DOHH2 (cell line): ENCODE results near the gene CIC.
A peak's percentile ranks its signal among the peaks of the same experiment; 100 is the strongest.

Experiments
- H3F3A ChIP-seq: fragments of 200-600 bp; sonication (generic), shearing (Covaris generic); 2 replicates; pipeline ENCODE4 v1.6.0; 2016; ENCODE audit warnings: antibody characterized with exemption, mild to moderate bottlenecking; ENCODE audit not compliant: control insufficient read depth, insufficient read depth
- H3K27ac ChIP-seq: fragments of 200-600 bp; sonication (generic); 2 replicates; pipeline ENCODE4 v1.5.1; 2014; ENCODE audit warnings: low read depth, mild to moderate bottlenecking, low read length, moderate library complexity
- H3K27me3 ChIP-seq: fragments of 200-600 bp; sonication (generic); 2 replicates; pipeline ENCODE4 v1.6.1; 2014; ENCODE audit warnings: mild to moderate bottlenecking, low read length, mixed read lengths; ENCODE audit not compliant: control insufficient read depth
- H3K36me3 ChIP-seq: fragments of 200-600 bp; sonication (generic); 2 replicates; pipeline ENCODE4 v1.6.1; 2014; ENCODE audit warnings: mild to moderate bottlenecking, low read length, moderate library complexity, mixed read lengths; ENCODE audit not compliant: control insufficient read depth
- H3K4me1 ChIP-seq: fragments of 200-600 bp; sonication (generic); 2 replicates; pipeline ENCODE4 v1.6.1; 2014; ENCODE audit warnings: mild to moderate bottlenecking, low read length, mixed read lengths; ENCODE audit not compliant: control insufficient read depth
- H3K4me2 ChIP-seq: fragments of 200-600 bp; sonication (generic); 2 replicates; pipeline ENCODE4 v1.6.0; 2014; ENCODE audit warnings: mild to moderate bottlenecking, low read length, moderate library complexity
- H3K4me3 ChIP-seq: fragments of 200-600 bp; sonication (generic); 2 replicates; pipeline ENCODE4 v1.5.1; 2014; ENCODE audit warnings: mild to moderate bottlenecking, low read length, mixed read lengths
- H3K79me2 ChIP-seq: fragments of 200-600 bp; sonication (generic); 2 replicates; pipeline ENCODE4 v1.6.1; 2014; ENCODE audit warnings: mild to moderate bottlenecking, low read length, mixed read lengths; ENCODE audit not compliant: control insufficient read depth
- H3K9me2 ChIP-seq: fragments of 200-600 bp; sonication (generic); replicated peaks from 2 replicates; pipeline ENCODE4 v1.6.1; 2014; ENCODE audit warnings: mild to moderate bottlenecking, low read length, mixed read lengths; ENCODE audit not compliant: control insufficient read depth
- H3K9me3 ChIP-seq: fragments of 200-600 bp; sonication (generic); 2 replicates; pipeline ENCODE4 v1.6.1; 2014; ENCODE audit warnings: antibody characterized with exemption, low read length, mixed read lengths; ENCODE audit not compliant: control insufficient read depth, insufficient read depth
- H4K20me1 ChIP-seq: fragments of 200-600 bp; sonication (generic); 2 replicates; pipeline ENCODE4 v1.6.0; 2014; ENCODE audit warnings: low read depth, mild to moderate bottlenecking, antibody characterized with exemption, low read length, moderate library complexity; ENCODE audit not compliant: control insufficient read depth, insufficient read depth
- EZH2phosphoT487 ChIP-seq: fragments of 200-600 bp; sonication (generic); IDR thresholded peaks from 2 replicates; pipeline ENCODE4 v1.6.1; 2017; ENCODE audit warnings: borderline replicate concordance, mild to moderate bottlenecking, antibody characterized with exemption, low read length, moderate library complexity, mixed read lengths
- TF ChIP-seq, protein P1 (sequence below): fragments of 200-600 bp; sonication (generic); IDR thresholded peaks from one replicate; pipeline ENCODE4 v1.5.1; 2014; ENCODE audit warnings: antibody characterized with exemption, mild to moderate bottlenecking, low read depth, low read length; ENCODE audit not compliant: poor library complexity, severe bottlenecking

CIC gene

DNA sequence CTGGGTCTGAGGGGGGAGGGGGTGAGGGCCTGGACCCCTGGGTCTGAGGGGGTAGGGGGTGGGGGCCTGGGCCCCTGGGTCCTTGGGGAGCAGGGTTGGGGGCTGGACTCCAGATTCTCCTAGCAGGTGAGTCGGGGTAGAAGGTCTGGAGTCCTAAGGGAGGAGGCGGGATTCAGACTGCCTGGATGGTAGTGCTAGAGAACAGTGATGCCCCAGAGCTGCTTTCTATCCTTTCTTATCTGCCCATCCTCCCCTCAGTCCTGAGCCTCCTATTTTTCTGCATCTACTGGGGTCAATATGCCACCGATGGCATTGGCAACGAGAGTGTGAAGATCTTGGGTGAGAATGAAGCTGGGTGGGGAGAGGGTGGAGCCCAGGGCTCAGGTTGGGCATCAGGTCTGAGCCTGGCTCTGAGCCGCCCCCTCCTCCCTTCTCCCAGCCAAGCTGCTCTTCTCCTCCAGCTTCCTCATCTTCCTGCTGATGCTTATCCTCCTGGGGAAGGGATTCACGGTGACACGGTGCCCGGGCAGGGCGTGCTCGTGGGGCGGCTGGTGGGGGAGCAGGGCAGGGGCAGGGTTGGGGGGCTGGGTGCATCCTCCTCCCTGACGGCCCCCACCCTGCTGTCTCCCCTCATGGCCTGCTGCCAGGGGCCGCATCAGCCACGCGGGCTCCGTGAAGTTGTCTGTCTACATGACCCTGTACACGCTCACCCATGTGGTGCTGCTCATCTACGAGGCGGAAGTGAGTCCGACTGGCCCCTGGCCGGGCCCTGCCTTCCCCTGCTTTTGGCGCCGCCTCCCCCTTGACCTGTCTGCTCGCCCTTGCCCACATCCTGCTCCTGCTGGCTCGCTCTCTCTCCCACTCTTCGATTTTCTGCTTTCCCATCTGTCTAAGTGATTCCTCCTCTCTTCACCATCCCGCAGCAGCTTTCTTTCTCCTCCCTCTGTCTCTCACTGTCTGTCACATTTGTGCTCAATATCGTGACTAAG, 47.5 kb downstream of the CIC start:
- Histone ChIP-seq H3K4me3 (peak overlapping the region; percentile 67), H3K27me3 (peaks cover 25% of the 10 kb centered on the region), H3K9me2 (no peaks in the 10 kb centered on the region), H3K9me3 (no peaks in the 10 kb centered on the region), H3K4me2 (peak overlapping the region; percentile 77), H3K4me1 (peaks cover 50% of the 10 kb centered on the region), H3K79me2 (no peaks in the 10 kb centered on the region), H4K20me1 (no peaks in the 10 kb centered on the region), H3F3A (0 out of 2 replicates have a peak, but pooled peaks cover 8% of the 10 kb centered on the region), H3K36me3 (no peaks in the 10 kb centered on the region), H3K27ac (peak overlapping the region; percentile 74)
- TF ChIP-seq, protein P1, sequence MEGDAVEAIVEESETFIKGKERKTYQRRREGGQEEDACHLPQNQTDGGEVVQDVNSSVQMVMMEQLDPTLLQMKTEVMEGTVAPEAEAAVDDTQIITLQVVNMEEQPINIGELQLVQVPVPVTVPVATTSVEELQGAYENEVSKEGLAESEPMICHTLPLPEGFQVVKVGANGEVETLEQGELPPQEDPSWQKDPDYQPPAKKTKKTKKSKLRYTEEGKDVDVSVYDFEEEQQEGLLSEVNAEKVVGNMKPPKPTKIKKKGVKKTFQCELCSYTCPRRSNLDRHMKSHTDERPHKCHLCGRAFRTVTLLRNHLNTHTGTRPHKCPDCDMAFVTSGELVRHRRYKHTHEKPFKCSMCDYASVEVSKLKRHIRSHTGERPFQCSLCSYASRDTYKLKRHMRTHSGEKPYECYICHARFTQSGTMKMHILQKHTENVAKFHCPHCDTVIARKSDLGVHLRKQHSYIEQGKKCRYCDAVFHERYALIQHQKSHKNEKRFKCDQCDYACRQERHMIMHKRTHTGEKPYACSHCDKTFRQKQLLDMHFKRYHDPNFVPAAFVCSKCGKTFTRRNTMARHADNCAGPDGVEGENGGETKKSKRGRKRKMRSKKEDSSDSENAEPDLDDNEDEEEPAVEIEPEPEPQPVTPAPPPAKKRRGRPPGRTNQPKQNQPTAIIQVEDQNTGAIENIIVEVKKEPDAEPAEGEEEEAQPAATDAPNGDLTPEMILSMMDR = no peak
- TF ChIP-seq EZH2phosphoT487 = no peak

DNA sequence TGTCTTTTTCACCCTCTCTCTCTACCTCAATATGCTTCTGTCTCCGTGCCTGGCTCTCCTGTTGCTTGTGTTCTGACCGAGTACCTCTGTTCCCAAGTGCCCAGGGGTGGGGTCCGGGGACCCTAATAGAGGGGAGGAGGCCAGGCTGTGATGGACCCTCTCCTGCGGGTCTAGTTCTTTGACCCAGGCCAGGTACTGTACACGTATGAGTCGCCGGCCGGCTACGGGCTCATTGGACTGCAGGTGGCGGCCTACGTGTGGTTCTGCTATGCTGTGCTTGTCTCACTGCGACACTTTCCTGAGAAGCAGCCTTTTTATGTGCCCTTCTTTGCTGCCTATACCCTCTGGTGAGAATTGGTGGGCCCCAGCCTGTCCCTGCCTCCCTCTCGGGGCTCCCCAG, 48.5 kb downstream of the CIC start:
- Histone ChIP-seq H3K4me3 (peak overlapping the region; percentile 67), H3K27ac (peak overlapping the region; percentile 74), H3F3A (peaks cover 11% of the 10 kb centered on the region; the same call in 1 of the 2 replicates), H3K79me2 (no peaks in the 10 kb centered on the region), H3K9me3 (no peaks in the 10 kb centered on the region), H3K36me3 (no peaks in the 10 kb centered on the region), H3K4me2 (peak overlapping the region; percentile 77), H4K20me1 (no peaks in the 10 kb centered on the region), H3K27me3 (peaks cover 18% of the 10 kb centered on the region), H3K4me1 (peaks cover 50% of the 10 kb centered on the region), H3K9me2 (no peaks in the 10 kb centered on the region)
- TF ChIP-seq EZH2phosphoT487 = no peak
- TF ChIP-seq, protein P1 = peak; percentile 40

DNA sequence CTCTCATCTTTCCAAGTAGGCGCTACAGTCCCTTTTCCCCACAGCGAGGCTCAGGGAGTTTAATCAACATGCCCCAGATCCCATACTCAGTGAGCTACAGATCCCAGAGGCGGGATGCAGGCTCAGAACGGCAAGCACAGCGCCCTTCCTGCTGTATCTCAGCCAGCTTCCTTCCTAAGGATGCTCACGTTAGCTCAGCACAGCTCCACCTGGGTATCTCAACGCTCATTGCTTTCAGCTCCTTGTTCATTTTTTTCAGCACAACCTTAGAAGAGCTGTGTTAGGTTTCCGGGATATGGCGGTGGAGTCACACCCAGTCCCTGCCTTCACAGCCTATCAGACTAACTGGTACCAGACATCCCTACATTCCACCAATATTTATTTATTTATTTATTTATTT, 53.3 kb downstream of the CIC start:
- no peak for TF ChIP-seq EZH2phosphoT487
- TF ChIP-seq, protein P1 = no peak
- no peaks in the 10 kb centered on the region for H3K9me3 ChIP-seq
- no peak overlapping the region for H3K4me3 ChIP-seq
- no peaks in the 10 kb centered on the region for H4K20me1 ChIP-seq
- H3F3A ChIP-seq = peaks cover 6% of the 10 kb centered on the region; the same call in 1 of the 2 replicates
- no peaks in the 10 kb centered on the region for H3K9me2 ChIP-seq
- peaks cover 4% of the 10 kb centered on the region for H3K36me3 ChIP-seq
- H3K27ac ChIP-seq = no peak overlapping the region
- no peaks in the 10 kb centered on the region for H3K27me3 ChIP-seq
- peaks cover 18% of the 10 kb centered on the region for H3K79me2 ChIP-seq
- H3K4me1 ChIP-seq = peaks cover 37% of the 10 kb centered on the region
- no peak overlapping the region for H3K4me2 ChIP-seq
